Esophagus mucosa (tissue), 1 donor: ENCODE data around the gene CAVIN4. TPM values are rescaled to one million over a fixed set of nuclear protein-coding genes. Genes with fewer than 3 reads are reported as not detected.

Source experiments
- ATAC-seq: fragments of 200-7000 bp; cut with Tn5 transposase; one replicate; pipeline ENCODE4 v1.9.1; 2020
- total RNA-seq: library from RNA; stranded (reverse); gene quantifications from one replicate; pipeline ENCODE4 v1.2.4, GENCODE V29; 2023
- donor health status: DM: yes; HTN: yes; CAD: no.

The CAVIN4 gene
- total RNA-seq = 0.08 TPM

GRCh38 chr9:100577776-100578448 is at the start of gene CAVIN4:
TSS of gene CAVIN4 (plus strand) at chr9:100578079. CDS start at chr9:100578144, 65 bp downstream.
- ATAC-seq = no peak

- ATAC-seq = no peak
These were observed 43.5 kb upstream of the CAVIN4 start for GRCh38 chr9:100534401-100534800.

DNA sequence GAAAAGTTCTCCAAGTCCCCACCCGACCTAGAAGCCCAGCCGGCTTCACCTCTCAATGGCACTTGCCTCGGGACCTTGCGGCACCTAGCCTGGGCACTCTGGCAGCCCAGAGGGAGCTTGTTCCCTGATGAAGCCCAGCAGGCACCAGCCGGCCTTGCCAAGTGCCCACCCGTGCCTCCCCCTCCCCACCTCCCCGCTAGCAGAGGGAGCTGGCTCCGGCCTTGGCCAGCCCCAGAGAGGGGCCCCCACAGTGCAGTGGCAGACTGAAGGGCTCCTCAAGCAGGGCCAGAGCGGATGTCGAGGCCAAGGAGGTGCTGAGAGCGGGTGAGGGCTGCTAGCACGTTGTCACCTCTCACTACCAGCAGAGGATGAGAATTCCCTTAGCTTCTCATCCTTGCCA is 37.6 kb upstream of the CAVIN4 start:
- ATAC-seq = no peak

- no peak for ATAC-seq
These were observed 28.8 kb upstream of the CAVIN4 start for GRCh38 chr9:100549048-100549447.

DNA sequence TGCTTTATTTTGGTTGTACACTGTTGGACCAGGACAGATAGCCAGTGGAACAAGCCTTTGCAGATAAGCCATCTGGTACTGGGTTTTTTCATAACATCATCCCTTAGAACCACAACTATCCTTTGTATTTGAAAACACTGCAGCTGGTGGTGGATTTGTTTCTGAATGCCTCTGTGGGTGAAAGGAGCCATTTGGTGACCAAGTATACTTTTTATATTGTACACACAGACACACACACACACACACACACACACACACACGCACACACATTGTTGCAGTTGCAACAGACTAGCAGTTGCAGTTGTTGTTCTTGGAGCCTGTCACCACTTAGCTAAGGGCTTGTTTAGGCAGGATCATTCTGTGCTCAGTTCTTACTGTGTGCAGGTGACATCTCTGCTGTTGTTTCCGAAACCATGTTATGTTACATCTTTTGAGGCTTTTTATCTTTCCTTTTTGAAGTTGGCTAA is 22.9 kb upstream of the CAVIN4 start:
- no peak for ATAC-seq

- ATAC-seq = no peak
These were observed 22.4 kb upstream of the CAVIN4 start for GRCh38 chr9:100555471-100555870.

GRCh38 chr9:100557053-100557452 is 20.8 kb upstream of the CAVIN4 start:
- no peak for ATAC-seq

DNA sequence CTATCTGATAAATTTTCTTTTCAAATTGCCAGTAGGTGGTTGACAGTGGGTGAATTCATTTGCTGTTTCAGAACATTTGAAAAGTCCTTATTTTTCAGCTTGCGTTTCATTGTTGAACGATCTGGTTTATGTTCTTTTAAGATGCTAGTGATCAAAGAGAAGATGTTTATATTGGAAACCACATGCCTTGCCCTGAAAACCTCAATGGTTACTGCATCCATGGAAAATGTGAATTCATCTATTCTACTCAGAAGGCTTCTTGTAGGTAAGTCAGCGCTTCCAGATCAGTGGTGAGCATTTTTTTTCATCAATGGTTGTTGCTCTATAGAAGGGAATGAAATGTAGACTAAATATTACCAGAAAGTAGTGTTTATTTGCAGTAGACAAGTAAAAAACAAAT is 16.6 kb upstream of the CAVIN4 start:
- ATAC-seq = no peak

DNA sequence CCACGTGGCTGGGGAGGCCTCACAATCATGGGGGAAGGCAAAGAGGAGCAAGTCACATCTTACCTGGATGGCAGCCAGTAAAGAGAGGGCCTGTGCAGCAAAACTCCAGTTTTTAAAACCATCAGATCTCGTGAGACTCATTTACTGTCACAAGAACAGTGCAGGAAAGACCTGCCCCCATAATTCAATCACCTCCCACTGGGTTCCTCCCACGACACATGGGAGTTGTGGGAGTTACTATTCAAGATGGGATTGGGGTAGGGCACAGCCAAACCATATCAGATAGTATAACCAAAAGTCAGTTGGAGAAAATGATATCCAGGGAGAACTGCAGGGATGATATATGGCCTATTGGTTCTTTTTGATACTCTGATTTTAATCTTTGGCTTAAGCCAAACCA is 10.0 kb upstream of the CAVIN4 start:
- no peak for ATAC-seq

GRCh38 chr9:100573655-100574260 is 4.1 kb upstream of the CAVIN4 start:
- no peak for ATAC-seq

GRCh38 chr9:100575006-100575405 is 2.9 kb upstream of the CAVIN4 start:
- ATAC-seq = no peak

DNA sequence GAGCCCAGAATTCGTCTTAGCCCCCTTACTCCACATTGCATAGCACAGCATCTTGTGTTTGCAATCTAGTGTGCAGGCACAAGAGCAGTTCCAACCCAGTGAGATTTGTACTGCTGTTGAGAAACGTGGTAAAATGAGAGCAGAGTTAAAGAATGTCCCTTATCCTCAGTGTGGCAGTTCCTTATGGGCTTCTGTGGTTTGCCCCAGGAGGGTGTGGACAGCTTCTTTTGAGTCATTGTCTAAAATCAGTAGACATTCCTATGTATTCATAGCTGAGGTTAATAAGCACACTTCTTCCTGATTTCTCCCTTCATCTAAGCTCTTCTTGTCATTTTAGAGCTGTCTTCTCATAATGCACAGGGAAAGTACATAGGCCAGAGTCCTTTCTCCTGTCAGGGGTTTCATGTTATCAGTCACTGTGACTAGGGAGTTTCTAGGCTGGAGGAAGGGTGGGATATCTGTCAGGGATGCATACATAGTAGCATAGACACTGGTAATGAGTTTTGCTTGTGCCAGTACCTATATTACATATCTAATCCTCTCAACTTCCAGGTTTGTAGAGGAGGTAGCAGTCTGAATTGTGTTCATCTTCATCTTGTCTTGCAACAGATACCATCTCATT is 2.0 kb upstream of the CAVIN4 start:
- ATAC-seq = peak; percentile 64

GRCh38 chr9:100578610-100579009 is 731 bp downstream of the CAVIN4 start:
- ATAC-seq = no peak

DNA sequence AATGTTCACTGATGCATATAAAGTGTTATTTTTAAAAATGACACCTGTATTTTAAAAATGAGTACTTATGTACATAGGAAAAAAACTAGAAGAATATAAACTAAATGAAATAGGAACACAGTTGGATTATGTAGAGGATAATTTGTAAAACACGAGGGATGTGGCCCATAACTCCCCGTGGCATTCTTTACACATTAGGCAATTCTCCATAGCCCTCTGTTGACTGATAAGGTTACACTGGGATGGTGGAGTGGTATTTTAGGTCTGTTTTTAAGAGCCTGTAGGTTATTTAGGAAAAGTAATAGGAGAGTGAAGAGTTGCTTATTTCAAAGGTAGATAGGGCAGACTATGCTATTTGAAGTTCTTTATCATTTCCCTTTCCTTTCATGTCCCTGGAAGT is 1.8 kb downstream of the CAVIN4 start:
- ATAC-seq = no peak

- ATAC-seq = no peak
These were observed 2.4 kb downstream of the CAVIN4 start for GRCh38 chr9:100580257-100580656.

DNA sequence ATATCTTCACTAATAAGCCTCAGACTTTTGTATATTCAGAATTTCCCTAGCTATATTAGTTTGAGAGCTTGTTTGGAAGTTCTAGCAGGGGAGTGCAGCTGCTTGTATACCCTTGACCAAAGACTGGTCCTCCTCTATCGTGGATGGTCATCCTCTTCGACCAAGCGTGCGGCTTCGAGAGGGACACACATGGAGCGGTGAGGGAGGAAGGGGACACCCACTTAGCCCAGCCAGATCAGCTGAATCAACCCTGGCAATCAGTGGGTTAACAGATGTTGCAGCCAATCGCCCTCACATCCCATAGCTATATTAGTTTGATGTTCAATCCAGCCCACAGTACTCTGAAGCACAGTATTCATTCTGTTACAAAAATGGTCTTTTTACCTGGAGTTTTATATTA is 3.2 kb downstream of the CAVIN4 start:
- ATAC-seq = no peak

- ATAC-seq = no peak
These were observed 3.8 kb downstream of the CAVIN4 start for GRCh38 chr9:100581661-100582060.

- ATAC-seq = no peak
These were observed 5.3 kb downstream of the CAVIN4 start for GRCh38 chr9:100583014-100583802.

DNA sequence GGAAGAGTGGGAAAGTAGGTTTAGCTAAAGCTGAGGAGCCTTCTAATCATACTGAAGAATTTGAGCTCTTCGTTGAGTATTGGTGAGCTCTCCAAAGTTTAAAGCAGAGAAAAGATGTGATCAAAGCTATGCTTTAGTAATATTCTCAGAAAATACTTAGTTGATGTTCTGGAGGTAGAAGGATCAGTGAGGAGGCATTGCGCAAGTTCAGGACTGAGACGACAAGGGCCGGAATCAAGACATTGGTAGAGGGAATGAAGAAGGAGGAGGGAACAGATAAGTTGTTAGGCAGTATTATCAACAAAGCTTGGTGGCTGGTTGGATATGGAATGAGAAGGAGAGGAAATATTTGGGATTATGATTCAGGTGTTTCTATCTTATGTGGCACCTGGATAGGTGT is 7.1 kb downstream of the CAVIN4 start:
- no peak for ATAC-seq

GRCh38 chr9:100586093-100586492 is 8.2 kb downstream of the CAVIN4 start:
- peak; percentile 88 for ATAC-seq

GRCh38 chr9:100587375-100587774 is 9.5 kb downstream of the CAVIN4 start:
- peak; percentile 42 for ATAC-seq

DNA sequence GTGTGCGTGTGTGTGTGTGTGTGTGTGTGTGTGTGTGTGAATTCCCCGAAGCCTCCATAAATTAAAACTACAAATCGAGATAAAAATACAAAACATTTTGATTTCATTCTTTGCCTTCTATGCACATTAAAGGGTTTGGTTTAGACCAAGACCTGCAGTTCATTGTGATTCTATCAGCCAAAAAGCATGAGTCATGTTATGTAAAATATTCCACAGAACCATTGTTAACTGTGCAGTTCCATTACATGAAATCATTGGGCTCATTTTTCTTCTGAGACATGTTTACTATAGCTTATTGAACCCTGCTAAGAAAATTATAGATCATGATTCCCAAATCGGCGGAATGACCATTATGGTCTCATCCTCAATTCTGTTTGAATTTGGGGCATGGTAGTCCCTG is 11.7 kb downstream of the CAVIN4 start:
- ATAC-seq = peak; percentile 42

DNA sequence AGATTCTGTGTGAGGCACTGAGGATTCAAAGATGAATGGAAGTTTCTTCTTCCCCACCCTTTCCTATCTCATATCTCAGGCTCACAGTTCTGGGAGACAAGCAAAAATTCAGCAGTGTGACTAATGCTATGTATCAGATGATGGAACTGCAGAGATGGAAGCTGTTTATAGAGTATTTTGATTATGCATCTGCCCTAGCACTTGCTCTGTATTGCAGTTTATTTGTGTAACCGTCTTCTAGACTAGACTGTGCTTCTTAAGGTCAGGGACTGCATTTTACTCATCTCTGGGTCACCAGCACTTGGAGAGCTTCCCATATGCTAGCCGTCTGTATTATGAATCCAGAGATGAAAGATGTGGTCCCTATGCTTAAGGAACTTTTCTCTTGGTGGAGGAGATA is 12.6 kb downstream of the CAVIN4 start:
- no peak for ATAC-seq
